ENCODE results near the gene SNCG. TPM values are rescaled to one million over a fixed set of nuclear protein-coding genes. Genes with fewer than 3 reads are reported as not detected.
"Not testable (repeated sequence)": the region's sequence is repeated elsewhere in the genome, so short reads cannot be mapped to it uniquely, and the experiment has no call there.

The SNCG gene
- total RNA-seq, 3 donors from 2014 or later = 52.1 to 255 (median 53.7) TPM

- no peaks in the 10 kb centered on the region for H3K27me3 ChIP-seq
- intact Hi-C loops (cut with DNase I; ENCODE audit: low total_unique reads) = no loop called here
- H3K27ac ChIP-seq = no peak overlapping the region
- H3K9me3 ChIP-seq = peaks cover 0 to 4% of the 10 kb centered on the region in 2 donors
- no peak for DNase-seq (ENCODE audit: low spot score in 2 of 2)
- no peaks in the 10 kb centered on the region for H3K36me3 ChIP-seq
- peaks cover 0 to 9% of the 10 kb centered on the region in 2 donors for H3K4me1 ChIP-seq
- H3K4me3 ChIP-seq = no peak overlapping the region
- no peak for TF ChIP-seq CTCF (IDR thresholded peaks at IDR 0.05)
- TF ChIP-seq POLR2AphosphoS5 (IDR thresholded peaks at IDR 0.05) = no peak
- TF ChIP-seq POLR2A (IDR thresholded peaks at IDR 0.05) = no peak
Measured at GRCh38 chr10:86952106-86952505, 6.3 kb upstream of the SNCG start.

- H3K27me3 ChIP-seq; H3K9me3 ChIP-seq; DNase-seq (ENCODE audit: low spot score in 2 of 2); H3K36me3 ChIP-seq; H3K4me1 ChIP-seq; H3K27ac ChIP-seq; intact Hi-C loops (cut with DNase I; ENCODE audit: low total_unique reads); H3K4me3 ChIP-seq: not testable (repeated sequence)
Measured at GRCh38 chr10:86952697-86953096, 5.7 kb upstream of the SNCG start.

- intact Hi-C loops (cut with DNase I; ENCODE audit: low total_unique reads) = no loop called here
- H3K9me3 ChIP-seq = peaks cover 0 to 4% of the 10 kb centered on the region in 2 donors
- peak; percentile 16 to 57 (median 37) for TF ChIP-seq POLR2AphosphoS5 (IDR thresholded peaks at IDR 0.05)
- no peak for TF ChIP-seq POLR2A (IDR thresholded peaks at IDR 0.05)
- no peak for TF ChIP-seq CTCF (IDR thresholded peaks at IDR 0.05)
- H3K27ac ChIP-seq = peak overlapping the region; percentile 85 to 94
- H3K4me1 ChIP-seq = peaks cover 10 to 18% of the 10 kb centered on the region in 2 donors
- H3K36me3 ChIP-seq = no peaks in the 10 kb centered on the region
- peak overlapping the region; percentile 28 to 60 (median 37) for H3K4me3 ChIP-seq
- no peak for DNase-seq (ENCODE audit: low spot score in 2 of 2)
- no peaks in the 10 kb centered on the region for H3K27me3 ChIP-seq
Measured at GRCh38 chr10:86953747-86954680, 4.4 kb upstream of the SNCG start.

- TF ChIP-seq POLR2AphosphoS5 (IDR thresholded peaks at IDR 0.05) (no peak), CTCF (IDR thresholded peaks at IDR 0.05) (no peak), POLR2A (IDR thresholded peaks at IDR 0.05) (no peak)
- Histone ChIP-seq H3K9me3 (peaks cover 0 to 4% of the 10 kb centered on the region in 2 donors), H3K36me3 (no peaks in the 10 kb centered on the region), H3K4me3 (peak overlapping the region; percentile 28 to 60 (median 37)), H3K4me1 (peaks cover 16 to 18% of the 10 kb centered on the region in 2 donors), H3K27me3 (no peaks in the 10 kb centered on the region), H3K27ac (peak overlapping the region; percentile 85 to 94)
- intact Hi-C loops (cut with DNase I; ENCODE audit: low total_unique reads) = no loop called here
- no peak for DNase-seq (ENCODE audit: low spot score in 2 of 2)
Measured at GRCh38 chr10:86954681-86955500, 3.5 kb upstream of the SNCG start.

- H3K27me3 ChIP-seq = no peaks in the 10 kb centered on the region
- intact Hi-C loops (cut with DNase I; ENCODE audit: low total_unique reads) = no loop called here
- no peak for DNase-seq (ENCODE audit: low spot score in 2 of 2)
Measured at GRCh38 chr10:86955501-86956194, 2.8 kb upstream of the SNCG start.

More at GRCh38 chr10:86955501-86956194, 2.8 kb upstream of the SNCG start:
- no peaks in the 10 kb centered on the region for H3K36me3 ChIP-seq
- H3K27ac ChIP-seq = peak overlapping the region; percentile 85 to 94
- H3K4me3 ChIP-seq = peak overlapping the region; percentile 28 to 60 (median 37)
- peaks cover 0 to 4% of the 10 kb centered on the region in 2 donors for H3K9me3 ChIP-seq
- TF ChIP-seq CTCF (IDR thresholded peaks at IDR 0.05) = no peak
- H3K4me1 ChIP-seq = peaks cover 16 to 18% of the 10 kb centered on the region in 2 donors

Measured in breast epithelium (tissue), 4 donors.